ENCODE data around the gene WNT3A. TPM values are rescaled to one million over a fixed set of nuclear protein-coding genes. Genes with fewer than 3 reads are reported as not detected.

WNT3A gene
- total RNA-seq, 2 experiments from 2014 or later: 0.08 to 0.14 TPM

DNA sequence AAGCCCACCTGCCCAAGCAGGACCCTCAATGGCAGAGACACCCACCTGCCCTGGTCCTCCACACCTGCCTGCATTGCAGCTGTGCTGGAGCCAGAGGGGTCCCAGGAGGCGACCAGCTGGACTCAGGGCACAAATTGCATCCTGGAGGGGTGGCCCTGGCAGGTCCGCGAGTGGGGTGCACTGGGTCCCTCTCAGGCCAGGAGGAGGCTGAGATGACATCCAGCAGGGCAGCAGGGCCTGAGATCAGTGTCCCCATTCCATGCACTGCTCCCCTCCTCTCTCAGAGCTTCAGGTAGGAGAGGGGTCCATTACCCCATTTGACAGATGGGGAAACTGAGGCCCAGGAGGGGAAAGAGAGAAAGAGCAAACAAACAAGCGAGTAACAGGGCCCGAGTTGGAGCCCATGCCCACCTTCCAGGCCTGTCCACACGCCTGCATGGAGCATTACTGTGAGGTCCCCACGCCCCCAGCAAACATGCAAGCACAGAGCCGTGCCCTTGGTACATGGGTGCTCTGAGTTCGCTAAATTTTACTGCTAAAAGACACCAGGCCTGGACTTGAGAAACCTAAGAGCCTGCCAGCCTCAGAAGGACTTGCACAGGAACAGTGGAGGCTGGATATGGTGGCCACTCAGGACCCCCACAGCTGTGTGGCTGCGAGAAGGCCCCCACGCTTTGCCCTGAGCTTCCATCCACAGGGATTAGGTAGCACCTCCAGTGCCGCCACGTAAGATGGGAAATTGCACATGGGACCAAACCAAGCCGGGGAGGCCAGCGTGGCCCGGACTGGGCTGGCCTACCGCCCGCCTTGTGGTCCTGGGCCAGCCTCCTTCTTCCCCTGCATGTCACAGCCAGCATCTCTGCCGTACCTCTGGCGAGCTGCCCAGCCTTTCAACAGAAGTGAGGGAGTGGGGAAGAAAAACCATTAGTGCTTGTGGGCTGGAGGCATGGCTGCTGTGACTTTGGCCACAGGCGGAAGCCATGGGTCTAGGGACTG is 7.4 kb downstream of the WNT3A start:
- Mint-ChIP-seq H3K9me3 (no peaks in the 10 kb centered on the region), H3K36me3 (ENCODE audit: low read depth) (no peaks in the 10 kb centered on the region), H3K4me1 (ENCODE audit: low read depth) (peaks cover 4% of the 10 kb centered on the region), H3K27me3 (peaks cover 25% of the 10 kb centered on the region), H3K27ac (no peak overlapping the region), H3K4me3 (no peak overlapping the region)
- Histone ChIP-seq H3K27me3 (ENCODE audit: control insufficient read depth in 1 of 2, insufficient read depth in 2 of 2, low read length in 2 of 2) (peaks cover 5% of the 10 kb centered on the region in 2 experiments), H3K36me3 (ENCODE audit: insufficient read depth, low read length) (no peaks in the 10 kb centered on the region), H3K4me1 (ENCODE audit: insufficient read depth, low read length) (peaks cover 5% of the 10 kb centered on the region), H3K4me3 (ENCODE audit: low read length) (no peak overlapping the region), H3K27ac (ENCODE audit: low read depth in 1 of 2, low read length in 2 of 2) (no peak overlapping the region), H3K9me3 (ENCODE audit: control insufficient read depth in 1 of 2, insufficient read depth in 1 of 2, low read length in 2 of 2) (peaks cover 0 to 4% of the 10 kb centered on the region in 2 experiments)
- intact Hi-C loops (cut with DNase I, micrococcal nuclease): no loop called here
- DNase-seq (peak in 1 of 14 experiments; percentile 23), ATAC-seq (ENCODE audit: poor library complexity) (no peak)
- CTCF ChIA-PET: no interaction called here
- POLR2A ChIA-PET: no interaction called here
- TF ChIP-seq, protein P1, sequence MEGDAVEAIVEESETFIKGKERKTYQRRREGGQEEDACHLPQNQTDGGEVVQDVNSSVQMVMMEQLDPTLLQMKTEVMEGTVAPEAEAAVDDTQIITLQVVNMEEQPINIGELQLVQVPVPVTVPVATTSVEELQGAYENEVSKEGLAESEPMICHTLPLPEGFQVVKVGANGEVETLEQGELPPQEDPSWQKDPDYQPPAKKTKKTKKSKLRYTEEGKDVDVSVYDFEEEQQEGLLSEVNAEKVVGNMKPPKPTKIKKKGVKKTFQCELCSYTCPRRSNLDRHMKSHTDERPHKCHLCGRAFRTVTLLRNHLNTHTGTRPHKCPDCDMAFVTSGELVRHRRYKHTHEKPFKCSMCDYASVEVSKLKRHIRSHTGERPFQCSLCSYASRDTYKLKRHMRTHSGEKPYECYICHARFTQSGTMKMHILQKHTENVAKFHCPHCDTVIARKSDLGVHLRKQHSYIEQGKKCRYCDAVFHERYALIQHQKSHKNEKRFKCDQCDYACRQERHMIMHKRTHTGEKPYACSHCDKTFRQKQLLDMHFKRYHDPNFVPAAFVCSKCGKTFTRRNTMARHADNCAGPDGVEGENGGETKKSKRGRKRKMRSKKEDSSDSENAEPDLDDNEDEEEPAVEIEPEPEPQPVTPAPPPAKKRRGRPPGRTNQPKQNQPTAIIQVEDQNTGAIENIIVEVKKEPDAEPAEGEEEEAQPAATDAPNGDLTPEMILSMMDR (IDR thresholded peaks at IDR 0.05): no peak

DNA sequence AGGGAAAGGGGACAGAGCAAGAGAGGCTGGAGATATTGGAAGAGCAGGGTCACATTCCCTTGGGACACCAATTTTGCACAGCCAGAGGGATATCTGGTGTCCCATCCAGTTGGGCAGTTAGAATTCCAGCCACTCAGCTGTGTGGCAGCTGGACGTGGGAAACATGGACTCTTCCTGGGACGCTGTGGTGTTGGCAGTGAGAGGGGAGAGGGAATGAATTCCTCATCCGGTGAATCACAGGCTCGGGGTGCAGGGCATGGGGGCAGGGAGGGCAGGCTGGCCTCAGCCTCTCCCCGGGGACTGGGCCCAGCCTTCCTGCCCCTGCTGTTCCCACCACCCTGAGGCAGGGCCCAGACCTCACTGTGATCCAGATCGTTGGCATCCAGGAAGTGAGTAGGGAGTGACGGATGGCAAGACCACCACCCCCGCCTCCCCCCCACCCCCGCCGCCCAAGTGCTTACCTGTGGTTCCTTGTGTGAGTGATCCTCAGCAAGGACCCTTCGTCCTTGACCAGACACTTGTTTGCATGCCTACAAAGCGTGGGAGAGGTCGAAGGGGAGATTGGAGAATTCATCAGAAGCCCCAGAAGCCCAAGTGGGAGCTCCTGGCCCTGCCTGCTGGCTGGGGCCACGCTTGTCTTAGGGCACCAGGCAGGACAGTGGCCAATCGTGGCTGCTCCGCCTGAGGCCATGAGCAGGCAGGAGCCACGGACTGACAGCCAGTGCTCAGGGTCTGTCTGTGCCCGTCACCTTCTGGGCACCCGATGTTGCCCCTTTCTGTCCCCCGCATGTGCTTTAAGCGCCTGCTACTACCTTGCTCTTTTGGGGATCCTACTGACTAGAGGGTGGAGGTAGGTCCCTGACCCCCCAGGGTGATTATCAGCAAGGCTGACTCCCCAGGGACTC is 8.7 kb downstream of the WNT3A start:
- no peak for ATAC-seq (ENCODE audit: poor library complexity)
- Histone ChIP-seq H3K36me3 (ENCODE audit: insufficient read depth, low read length) (no peaks in the 10 kb centered on the region), H3K27ac (ENCODE audit: low read depth in 1 of 2, low read length in 2 of 2) (no peak overlapping the region), H3K4me1 (ENCODE audit: insufficient read depth, low read length) (no peaks in the 10 kb centered on the region), H3K27me3 (ENCODE audit: control insufficient read depth in 1 of 2, insufficient read depth in 2 of 2, low read length in 2 of 2) (no peaks in the 10 kb centered on the region), H3K4me3 (ENCODE audit: low read length) (no peak overlapping the region), H3K9me3 (ENCODE audit: control insufficient read depth in 1 of 2, insufficient read depth in 1 of 2, low read length in 2 of 2) (peaks cover 0 to 4% of the 10 kb centered on the region in 2 experiments)
- no peaks in the 10 kb centered on the region for H3K9me3 Mint-ChIP-seq
- ChIA-PET CTCF (no interaction called here), POLR2A (no interaction called here)
- peak in 1 of 14 experiments; percentile 12 for DNase-seq
- no peak overlapping the region for H3K4me3 Mint-ChIP-seq
- peaks cover 12% of the 10 kb centered on the region for H3K27me3 Mint-ChIP-seq
- no peak overlapping the region for H3K27ac Mint-ChIP-seq
- TF ChIP-seq, protein P1 (IDR thresholded peaks at IDR 0.05): no peak
- intact Hi-C loops (cut with DNase I, micrococcal nuclease): no loop called here
- no peaks in the 10 kb centered on the region for H3K36me3 Mint-ChIP-seq (ENCODE audit: low read depth)
- H3K4me1 Mint-ChIP-seq (ENCODE audit: low read depth): peaks cover 2% of the 10 kb centered on the region

DNA sequence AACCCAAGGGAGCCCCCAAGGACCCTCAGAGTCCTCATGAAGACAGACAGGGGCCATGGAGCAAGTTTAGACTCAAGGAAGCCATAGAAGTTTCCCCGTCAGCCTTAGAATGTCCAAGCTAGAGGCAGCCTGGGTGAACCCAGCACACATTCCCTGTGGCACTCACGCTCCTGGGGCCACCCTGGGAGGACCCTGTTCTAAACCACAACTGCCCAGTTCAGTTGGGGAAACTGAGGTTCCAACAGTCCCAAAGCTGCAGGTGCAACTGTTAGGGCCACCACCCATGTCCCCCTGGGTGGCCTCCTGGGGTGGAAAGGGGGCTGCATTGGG is 9.3 kb downstream of the WNT3A start:
- no peak overlapping the region for H3K4me3 Mint-ChIP-seq
- Histone ChIP-seq H3K4me3 (ENCODE audit: low read length) (no peak overlapping the region), H3K36me3 (ENCODE audit: insufficient read depth, low read length) (no peaks in the 10 kb centered on the region), H3K4me1 (ENCODE audit: insufficient read depth, low read length) (no peaks in the 10 kb centered on the region), H3K27me3 (ENCODE audit: control insufficient read depth in 1 of 2, insufficient read depth in 2 of 2, low read length in 2 of 2) (no peaks in the 10 kb centered on the region), H3K9me3 (ENCODE audit: control insufficient read depth in 1 of 2, insufficient read depth in 1 of 2, low read length in 2 of 2) (peaks cover 0 to 4% of the 10 kb centered on the region in 2 experiments), H3K27ac (ENCODE audit: low read depth in 1 of 2, low read length in 2 of 2) (no peak overlapping the region)
- H3K9me3 Mint-ChIP-seq: no peaks in the 10 kb centered on the region
- H3K36me3 Mint-ChIP-seq (ENCODE audit: low read depth): no peaks in the 10 kb centered on the region
- H3K27me3 Mint-ChIP-seq: peaks cover 6% of the 10 kb centered on the region
- no peaks in the 10 kb centered on the region for H3K4me1 Mint-ChIP-seq (ENCODE audit: low read depth)
- ATAC-seq (ENCODE audit: poor library complexity) (no peak), DNase-seq (peak in 1 of 14 experiments; percentile 1)
- intact Hi-C loops (cut with DNase I, micrococcal nuclease): no loop called here
- no peak overlapping the region for H3K27ac Mint-ChIP-seq
- ChIA-PET CTCF (no interaction called here), POLR2A (no interaction called here)
- TF ChIP-seq, protein P1 (IDR thresholded peaks at IDR 0.05): no peak

Data from CD4-positive, alpha-beta T cell (primary cell).